ENCODE measurements around the gene ARMH3. TPM values are rescaled to one million over a fixed set of nuclear protein-coding genes. Genes with fewer than 3 reads are reported as not detected.
A peak's percentile ranks its signal among the peaks of the same experiment; 100 is the strongest.
"Not testable (repeated sequence)": the region's sequence is repeated elsewhere in the genome, so short reads cannot be mapped to it uniquely, and the experiment has no call there.

Gene ARMH3
- total RNA-seq, 1 donor from 2014 or later: 18.1 TPM

DNA sequence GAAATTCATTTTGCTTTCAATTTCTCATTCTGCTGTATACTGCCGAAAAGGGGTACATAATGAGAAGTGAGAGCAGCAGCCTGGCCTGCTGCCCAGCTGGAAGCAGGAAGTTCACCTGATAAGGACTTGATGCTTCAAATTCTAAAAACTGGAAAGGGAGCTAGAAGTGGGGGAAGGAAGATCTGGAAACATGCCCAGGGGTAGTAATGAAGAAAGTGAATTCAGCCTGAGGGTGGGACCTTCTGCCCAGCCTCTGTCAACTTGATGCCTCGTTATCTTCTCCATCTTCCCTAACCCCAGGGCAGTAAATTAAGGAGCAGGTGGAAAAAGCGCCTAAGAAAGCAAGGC lies 69.4 kb downstream of the ARMH3 start:
- H3K4me1 Mint-ChIP-seq (ENCODE audit: low read depth): no peaks in the 10 kb centered on the region

DNA sequence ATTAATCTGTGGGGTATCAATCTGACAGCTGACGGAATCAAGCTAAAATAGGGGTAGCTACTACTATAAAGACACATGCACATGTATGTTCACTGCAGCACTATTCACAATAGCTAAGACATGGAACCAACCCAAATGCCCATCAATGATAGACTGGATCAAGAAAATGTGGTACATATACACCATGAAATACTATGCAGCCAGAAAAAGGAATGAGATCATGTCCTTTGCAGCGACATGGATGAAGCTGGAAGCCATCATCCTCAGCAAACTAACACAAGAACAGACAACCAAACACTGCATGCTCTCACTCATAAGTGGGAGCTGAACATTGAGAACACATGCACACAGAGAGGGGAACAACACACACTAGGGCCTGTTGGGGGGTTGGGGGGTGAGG lies 75.3 kb downstream of the ARMH3 start:
- not testable (repeated sequence) for H3K27me3 Mint-ChIP-seq (ENCODE audit: low read depth); H3K9me3 Mint-ChIP-seq (ENCODE audit: low read depth); H3K4me1 Mint-ChIP-seq (ENCODE audit: low read depth); DNase-seq (ENCODE audit: low spot score); H3K4me3 Mint-ChIP-seq (ENCODE audit: unreplicated experiment); H3K27ac Mint-ChIP-seq (ENCODE audit: unreplicated experiment)
- H3K36me3 Mint-ChIP-seq (ENCODE audit: low read depth): peaks cover 10% of the 10 kb centered on the region

More for the DNA sequence above, 69.4 kb downstream of the ARMH3 start:
- Mint-ChIP-seq H3K27me3 (ENCODE audit: low read depth) (no peaks in the 10 kb centered on the region), H3K36me3 (ENCODE audit: low read depth) (peaks cover 22% of the 10 kb centered on the region), H3K4me3 (ENCODE audit: unreplicated experiment) (no peak overlapping the region), H3K27ac (ENCODE audit: unreplicated experiment) (no peak overlapping the region), H3K9me3 (ENCODE audit: low read depth) (no peaks in the 10 kb centered on the region)
- no peak for DNase-seq (ENCODE audit: low spot score)
- TF ChIP-seq CTCF (IDR thresholded peaks at IDR 0.05): no peak

DNA sequence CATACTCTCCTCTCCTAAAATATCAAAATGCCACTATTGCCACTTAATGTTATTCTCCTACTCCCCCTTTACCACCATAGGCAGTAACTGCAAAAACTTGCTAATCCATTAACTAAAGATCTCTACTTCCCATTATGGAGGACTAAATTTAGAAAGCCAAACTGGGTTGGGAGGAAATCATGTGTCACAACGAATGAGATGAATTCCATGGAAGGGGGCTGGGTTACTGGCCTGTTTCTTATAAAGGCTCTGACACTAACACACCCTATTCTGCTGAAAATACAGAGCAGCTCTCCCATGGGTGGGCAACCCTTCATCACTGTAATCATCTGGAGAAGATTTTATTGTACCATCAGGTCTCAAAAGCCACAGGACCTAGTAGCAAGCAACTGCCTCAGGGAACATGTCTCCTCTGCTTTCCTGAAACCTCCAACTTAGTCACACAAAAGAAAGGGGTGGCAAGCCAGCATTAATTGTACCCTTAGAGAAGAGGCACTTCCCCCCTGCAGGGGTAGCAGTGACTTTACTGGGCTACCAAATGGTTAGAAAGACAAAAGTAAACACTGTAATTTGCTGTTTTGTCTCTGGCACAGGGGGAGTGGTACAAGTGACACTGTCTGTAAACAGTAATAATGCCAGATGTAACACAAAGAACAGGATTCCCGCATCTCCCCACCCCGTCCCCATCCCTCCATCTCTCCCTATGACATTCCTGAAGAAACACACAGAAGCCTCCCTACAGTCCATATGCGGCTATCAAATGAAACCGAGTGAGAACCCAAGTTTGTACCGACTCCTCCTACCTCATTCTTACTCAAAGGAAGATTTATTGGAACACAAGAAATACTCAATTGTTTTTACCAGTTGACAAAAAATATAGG lies 81.6 kb downstream of the ARMH3 start:
- DNase-seq (ENCODE audit: low spot score): no peak
- H3K9me3 Mint-ChIP-seq (ENCODE audit: low read depth): no peaks in the 10 kb centered on the region
- H3K36me3 Mint-ChIP-seq (ENCODE audit: low read depth): peaks cover 11% of the 10 kb centered on the region
- H3K4me3 Mint-ChIP-seq (ENCODE audit: unreplicated experiment): no peak overlapping the region
- peak overlapping the region; percentile 9 for H3K27ac Mint-ChIP-seq (ENCODE audit: unreplicated experiment)
- H3K27me3 Mint-ChIP-seq (ENCODE audit: low read depth): no peaks in the 10 kb centered on the region
- peaks cover 16% of the 10 kb centered on the region for H3K4me1 Mint-ChIP-seq (ENCODE audit: low read depth)
- TF ChIP-seq CTCF (IDR thresholded peaks at IDR 0.05): no peak

GRCh38 chr10:101972761-101973160 lies 83.2 kb downstream of the ARMH3 start:
- no peak overlapping the region for H3K27ac Mint-ChIP-seq (ENCODE audit: unreplicated experiment)
- H3K4me3 Mint-ChIP-seq (ENCODE audit: unreplicated experiment): no peak overlapping the region
- no peak for TF ChIP-seq CTCF (IDR thresholded peaks at IDR 0.05)
- no peaks in the 10 kb centered on the region for H3K9me3 Mint-ChIP-seq (ENCODE audit: low read depth)
- peaks cover 16% of the 10 kb centered on the region for H3K4me1 Mint-ChIP-seq (ENCODE audit: low read depth)
- peaks cover 14% of the 10 kb centered on the region for H3K36me3 Mint-ChIP-seq (ENCODE audit: low read depth)
- DNase-seq (ENCODE audit: low spot score): no peak
- H3K27me3 Mint-ChIP-seq (ENCODE audit: low read depth): no peaks in the 10 kb centered on the region

- Mint-ChIP-seq H3K27me3 (ENCODE audit: low read depth) (no peaks in the 10 kb centered on the region), H3K4me3 (ENCODE audit: unreplicated experiment) (no peak overlapping the region), H3K27ac (ENCODE audit: unreplicated experiment) (no peak overlapping the region), H3K9me3 (ENCODE audit: low read depth) (no peaks in the 10 kb centered on the region), H3K36me3 (ENCODE audit: low read depth) (peaks cover 12% of the 10 kb centered on the region), H3K4me1 (ENCODE audit: low read depth) (peaks cover 17% of the 10 kb centered on the region)
- no peak for TF ChIP-seq CTCF (IDR thresholded peaks at IDR 0.05)
- no peak for DNase-seq (ENCODE audit: low spot score)
Measured at GRCh38 chr10:101969412-101969922, 86.5 kb downstream of the ARMH3 start.

DNA sequence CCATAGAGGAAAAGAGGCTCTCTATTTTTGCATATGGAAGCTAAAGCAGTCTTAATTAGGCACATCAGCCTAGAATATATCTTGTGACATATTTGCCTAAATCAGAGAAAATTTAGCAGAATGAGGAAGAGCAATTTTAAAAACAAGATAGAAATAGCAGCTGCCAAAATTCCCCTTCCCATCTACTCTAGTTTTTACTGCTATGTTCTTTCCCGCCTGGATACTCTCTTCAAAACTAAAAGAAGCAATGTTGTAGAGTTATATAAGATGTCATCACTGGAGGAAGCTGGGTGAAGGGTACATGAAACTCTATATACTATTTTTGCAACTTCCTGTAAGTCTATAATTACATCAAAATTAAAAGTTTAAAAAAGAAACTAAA lies 87.0 kb downstream of the ARMH3 start:
- no peak for TF ChIP-seq CTCF (IDR thresholded peaks at IDR 0.05)
- Mint-ChIP-seq H3K27me3 (ENCODE audit: low read depth) (no peaks in the 10 kb centered on the region), H3K36me3 (ENCODE audit: low read depth) (peaks cover 12% of the 10 kb centered on the region), H3K4me3 (ENCODE audit: unreplicated experiment) (no peak overlapping the region), H3K27ac (ENCODE audit: unreplicated experiment) (no peak overlapping the region), H3K9me3 (ENCODE audit: low read depth) (no peaks in the 10 kb centered on the region), H3K4me1 (ENCODE audit: low read depth) (peaks cover 12% of the 10 kb centered on the region)
- DNase-seq (ENCODE audit: low spot score): no peak
